Activated CD4-positive, alpha-beta T cell treated with anti-CD3 and anti-CD28 coated beads for 4 hours (primary cell): ENCODE measurements around the gene PRPH2.
A peak's percentile ranks its signal among the peaks of the same experiment; 100 is the strongest.

Experiments
- DNase-seq, 2 donors: peaks; one replicate each; pipeline ENCODE4 v3.0.0-alpha.2; 2020

PRPH2 gene

GRCh38 chr6:42722497-42722896 lies at the start of gene PRPH2:
Gene PRPH2 (minus strand): TSS chr6:42722597. CDS start chr6:42722334, 263 bp downstream.
- no peak for DNase-seq

- no peak for DNase-seq
Measured at GRCh38 chr6:42771741-42772100, 49.3 kb upstream of the PRPH2 start.

- no peak for DNase-seq
Measured at GRCh38 chr6:42769836-42770235, 47.4 kb upstream of the PRPH2 start.

DNA sequence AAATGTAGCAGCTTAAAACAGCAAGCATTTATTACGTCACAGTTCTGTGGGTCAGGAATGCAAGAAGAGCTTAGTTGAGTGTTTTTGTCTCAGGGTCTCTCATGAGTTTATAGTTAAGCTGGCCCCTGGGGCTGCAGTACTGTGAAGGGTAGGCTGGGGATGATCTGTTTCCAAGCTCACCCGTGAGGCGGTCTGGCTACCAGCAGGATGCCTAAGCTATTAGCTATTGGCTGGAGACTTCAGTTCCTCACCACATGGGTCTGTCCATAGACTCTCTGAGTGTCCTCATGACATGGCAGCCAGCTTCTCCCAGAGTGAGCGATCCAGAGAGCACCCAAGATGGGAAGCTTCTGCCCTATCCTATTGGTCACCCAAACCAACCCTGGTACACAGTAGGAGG lies 46.7 kb upstream of the PRPH2 start:
- no peak for DNase-seq

GRCh38 chr6:42766163-42766670 lies 43.8 kb upstream of the PRPH2 start:
- no peak for DNase-seq

DNA sequence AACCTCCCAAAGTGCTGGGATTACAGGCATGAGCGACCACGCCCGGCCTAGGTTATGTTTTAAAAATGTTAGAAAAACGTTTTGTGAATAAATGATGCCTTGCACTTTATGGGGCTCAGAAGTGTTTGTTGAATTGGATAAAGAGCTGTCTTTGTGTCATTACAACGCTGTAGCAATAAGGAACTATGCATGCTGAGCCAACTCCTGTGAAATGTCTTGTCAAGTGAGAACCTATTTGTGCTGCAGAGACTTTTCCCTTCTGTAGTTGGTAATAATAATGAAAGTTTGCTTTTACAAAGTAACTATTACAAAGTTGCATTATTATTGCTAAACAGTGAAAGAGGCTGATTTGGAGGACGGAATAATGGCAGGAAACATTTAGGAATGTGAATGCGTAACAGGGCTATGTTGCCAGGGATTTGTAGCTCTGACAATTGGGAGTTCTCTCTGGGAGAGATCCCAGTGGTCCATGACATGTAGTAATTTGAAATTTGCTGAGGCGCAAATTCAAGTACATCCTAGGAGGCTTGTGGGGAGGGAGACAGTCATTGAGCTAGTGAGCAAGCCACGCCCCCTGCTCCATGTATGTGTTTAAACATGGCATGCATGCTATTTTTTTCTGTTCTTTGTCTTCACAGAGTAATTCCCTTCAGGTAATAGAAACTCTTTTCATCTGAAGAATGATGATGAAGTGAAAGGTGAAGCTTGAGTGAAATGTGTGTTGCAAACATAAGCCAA lies 42.7 kb upstream of the PRPH2 start:
- DNase-seq: no peak

DNA sequence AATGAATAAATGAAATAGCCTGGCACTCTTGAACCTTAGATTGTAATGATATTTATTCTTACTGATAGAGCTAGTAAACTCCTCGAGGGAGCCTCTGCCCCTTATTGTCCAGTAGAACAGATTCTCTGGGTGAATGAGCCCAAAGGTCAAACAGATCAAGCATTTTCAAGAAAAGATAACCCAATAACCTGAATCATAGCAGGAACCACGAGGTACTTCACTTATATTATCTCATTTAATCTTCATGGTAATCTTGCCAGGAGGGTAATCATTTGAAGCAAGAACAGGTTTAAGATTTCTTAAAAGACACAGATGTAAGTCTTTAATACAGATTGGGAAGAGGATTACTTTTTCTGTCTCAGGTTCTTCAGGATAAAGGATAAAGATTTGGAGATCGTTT lies 40.6 kb upstream of the PRPH2 start:
- no peak for DNase-seq

DNA sequence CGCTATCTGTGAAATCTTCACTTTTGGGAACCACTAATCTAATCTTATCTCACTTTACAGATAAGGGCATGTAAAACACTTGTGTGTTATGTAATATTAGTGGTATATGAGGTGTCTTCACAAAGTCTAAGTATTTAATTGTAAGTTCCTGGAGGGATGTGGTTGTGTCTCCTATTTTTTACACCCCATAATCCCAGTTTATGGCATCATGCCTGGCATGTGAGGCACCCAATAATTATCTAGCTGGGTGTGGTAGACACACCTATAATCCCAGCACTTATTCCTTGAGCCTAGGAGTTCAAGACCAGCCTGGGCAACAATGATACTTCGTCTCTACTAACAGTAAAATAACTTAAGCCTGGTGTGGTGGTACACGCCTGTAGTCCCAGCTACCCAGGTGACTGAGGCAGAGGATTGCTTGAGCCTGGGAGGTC lies 40.0 kb upstream of the PRPH2 start:
- DNase-seq: no peak

DNA sequence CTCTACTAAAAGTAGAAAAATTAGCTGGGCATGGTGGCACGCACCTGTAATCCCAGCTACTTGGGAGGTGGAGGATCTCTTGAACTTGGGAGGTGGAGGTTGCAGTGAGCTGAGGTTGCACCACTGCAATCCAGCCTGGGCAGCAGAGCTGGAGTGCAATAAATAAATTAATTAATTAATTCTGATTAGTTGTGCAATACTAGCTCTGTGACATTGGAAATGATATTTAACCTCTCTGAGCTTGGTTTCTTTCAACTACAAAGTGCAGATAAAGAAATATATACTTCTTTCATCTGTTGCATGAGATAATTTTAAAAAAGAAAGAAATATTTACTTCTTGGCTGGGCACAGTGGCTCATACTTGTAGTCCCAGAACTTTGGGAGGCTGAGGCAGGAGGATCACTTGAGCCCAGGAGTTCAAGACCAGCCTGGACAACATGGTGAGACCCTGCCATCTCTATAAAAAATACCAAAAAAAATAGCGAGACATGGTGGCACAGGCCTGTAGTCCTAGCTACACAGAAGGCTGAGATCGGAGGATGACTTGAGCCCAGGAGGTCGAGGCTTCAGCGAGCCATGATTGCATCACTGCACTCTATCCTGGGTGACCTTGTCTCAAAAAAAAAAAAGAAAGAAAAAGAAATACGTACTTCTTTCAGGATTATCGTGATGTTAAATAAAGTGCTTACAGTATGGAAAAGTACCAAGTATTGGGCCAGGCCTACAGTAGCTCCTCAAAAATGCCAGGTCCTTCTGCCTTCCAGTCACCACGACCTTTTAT lies 39.1 kb upstream of the PRPH2 start:
- DNase-seq: no peak

GRCh38 chr6:42758756-42759430 lies 36.5 kb upstream of the PRPH2 start:
- DNase-seq: no peak

DNA sequence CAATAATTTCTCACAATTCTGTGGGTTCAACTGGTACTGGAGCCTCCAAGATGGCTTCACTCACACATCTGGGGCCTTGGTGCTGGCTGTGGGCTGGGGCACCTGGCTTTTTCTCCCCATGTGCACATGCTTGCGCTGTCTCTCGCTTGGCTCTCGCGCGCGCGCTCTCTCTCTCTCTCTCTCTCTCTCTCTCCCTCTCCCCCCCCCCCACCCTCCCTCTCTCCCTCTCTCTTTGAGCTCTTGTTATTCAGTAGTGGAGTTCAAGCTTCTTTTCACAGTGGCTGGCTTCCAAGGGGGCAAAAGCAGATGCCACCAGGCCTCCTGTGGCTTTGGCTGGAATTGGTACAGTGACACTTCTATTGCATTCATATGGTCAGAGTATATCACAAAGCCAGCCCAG lies 34.3 kb upstream of the PRPH2 start:
- no peak for DNase-seq

GRCh38 chr6:42754759-42755158 lies 32.4 kb upstream of the PRPH2 start:
- DNase-seq: no peak

- DNase-seq: no peak
Measured at GRCh38 chr6:42751055-42751454, 28.7 kb upstream of the PRPH2 start.

DNA sequence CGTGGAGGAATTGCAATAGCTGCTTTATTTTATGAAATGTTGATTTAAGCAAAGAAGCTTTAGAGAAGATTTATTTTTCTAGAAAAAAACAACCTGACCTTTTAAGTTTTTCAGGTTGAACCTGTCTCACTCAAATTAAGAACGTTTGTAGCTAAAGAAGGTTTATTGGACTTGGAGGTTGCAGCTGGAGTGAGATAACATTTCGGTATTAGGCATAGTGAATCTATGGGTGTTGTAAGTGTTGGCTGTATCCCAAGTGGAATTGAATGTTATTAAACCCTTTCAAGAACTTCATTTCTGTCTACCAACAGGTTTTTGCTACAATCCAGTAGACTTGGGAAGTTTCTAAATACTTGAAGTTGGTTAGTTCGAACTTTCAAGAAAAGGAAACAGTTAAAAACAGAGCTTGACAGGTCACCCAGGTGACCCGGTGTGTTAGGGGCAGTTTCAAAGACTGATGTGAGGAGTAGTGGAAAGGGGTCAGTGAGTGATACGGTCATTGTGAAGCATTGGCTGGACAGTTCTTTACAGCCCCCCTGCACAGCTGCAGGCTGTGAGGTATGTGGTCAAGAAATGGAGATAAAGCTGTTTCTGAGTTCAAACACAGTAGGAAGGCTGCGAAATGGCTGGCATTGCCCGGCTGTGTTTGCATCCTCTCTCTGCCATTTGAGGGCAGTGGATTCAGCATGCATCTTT lies 26.0 kb upstream of the PRPH2 start:
- DNase-seq: no peak

- DNase-seq: peak; percentile 68 to 75
Measured at GRCh38 chr6:42746463-42747391, 24.3 kb upstream of the PRPH2 start.

DNA sequence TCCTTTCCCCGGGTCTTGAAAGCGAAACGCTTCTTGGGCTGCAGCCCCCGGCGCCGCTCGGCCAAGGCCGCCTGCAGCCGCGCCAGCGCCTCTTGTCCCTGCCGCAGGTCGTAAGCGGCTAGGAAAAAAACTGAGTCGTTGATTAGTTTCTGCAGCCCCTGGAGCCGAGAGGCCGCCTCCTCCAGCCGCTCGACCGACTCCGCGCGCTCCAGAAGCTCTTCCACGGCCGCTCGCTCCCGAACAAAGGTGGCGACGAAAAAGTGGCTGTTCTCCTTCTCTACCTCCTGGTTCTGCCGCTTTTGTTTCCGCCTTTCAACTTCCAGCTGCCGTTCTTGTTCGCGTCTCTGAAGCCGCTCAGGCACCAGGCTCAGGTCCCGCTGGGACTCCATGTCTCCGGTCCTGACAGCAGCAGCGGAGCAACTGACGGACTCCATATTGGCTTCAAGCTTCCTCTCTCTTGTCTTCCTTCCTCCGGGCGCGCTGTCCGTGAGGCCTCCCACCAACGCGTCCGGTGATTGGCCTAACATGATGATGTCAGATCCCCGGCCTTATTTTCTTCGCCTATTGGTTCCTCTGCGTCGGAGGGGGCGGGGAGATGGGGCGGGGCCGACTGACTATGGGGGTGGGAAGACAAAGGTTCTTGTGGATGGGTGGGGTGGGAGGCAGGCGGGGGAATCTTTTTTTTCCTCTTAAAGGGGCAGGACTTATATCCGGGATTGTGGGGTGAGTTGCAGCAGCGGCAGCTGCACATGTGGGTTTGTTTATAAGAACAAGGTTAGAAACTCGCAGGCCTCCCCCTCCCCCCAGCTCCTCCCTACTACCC lies 23.5 kb upstream of the PRPH2 start, which contains the start of gene TBCC:
Gene TBCC, minus strand, starts transcription at position 464 of the 823 bp plus-strand sequence. Its CDS starts 30 bp downstream, at position 434.
- peak; percentile 91 to 94 for DNase-seq

- DNase-seq: peak; percentile 5 to 13
Measured at GRCh38 chr6:42745083-42745639, 22.8 kb upstream of the PRPH2 start.

DNA sequence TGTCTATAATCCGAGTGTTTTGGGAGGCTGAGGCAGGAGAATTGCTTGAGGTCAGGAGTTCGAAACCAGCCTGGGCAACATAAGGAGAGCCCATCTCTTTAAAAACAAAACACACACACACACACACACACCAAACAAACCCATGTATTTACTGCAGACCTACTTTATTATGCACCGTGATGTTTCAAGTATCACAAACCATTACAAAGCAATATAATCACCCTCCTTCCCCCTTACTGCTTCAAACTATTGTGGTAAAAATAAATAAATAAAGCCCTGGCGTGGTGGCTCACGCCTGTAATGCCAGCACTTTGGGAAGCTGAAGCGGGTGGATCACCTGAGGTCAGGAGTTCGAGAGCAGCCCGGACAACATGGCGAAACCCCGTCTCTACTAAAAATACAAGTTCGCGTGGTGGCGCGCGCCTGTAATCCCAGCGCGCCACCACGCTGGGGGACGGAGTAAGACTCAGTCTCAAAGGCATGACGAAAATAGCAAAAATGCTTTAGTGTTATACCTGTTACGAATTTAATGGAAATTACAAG lies 22.0 kb upstream of the PRPH2 start:
- DNase-seq: no peak

GRCh38 chr6:42742116-42742894 lies 19.9 kb upstream of the PRPH2 start:
- DNase-seq: no peak
